Pulmonary artery endothelial cell (primary cell): ENCODE measurements around the gene GLIPR2. TPM values are rescaled to one million over a fixed set of nuclear protein-coding genes. Genes with fewer than 3 reads are reported as not detected.
"Not testable (repeated sequence)": the region's sequence is repeated elsewhere in the genome, so short reads cannot be mapped to it uniquely, and the experiment has no call there.

ENCODE experiments used
- DNase-seq: peaks from one replicate; pipeline ENCODE4 v3.0.0-alpha.2; 2011; ENCODE audit warnings: low read depth, low spot score
- total RNA-seq: library from RNA; depleted of rRNA; stranded (reverse); fragments of >200 nt; gene quantifications from 2 replicates; pipeline ENCODE4 v1.2.3, GENCODE V29; 2014

GLIPR2 gene
- total RNA-seq, 1 donor from 2014 or later = 36.2 TPM

DNA sequence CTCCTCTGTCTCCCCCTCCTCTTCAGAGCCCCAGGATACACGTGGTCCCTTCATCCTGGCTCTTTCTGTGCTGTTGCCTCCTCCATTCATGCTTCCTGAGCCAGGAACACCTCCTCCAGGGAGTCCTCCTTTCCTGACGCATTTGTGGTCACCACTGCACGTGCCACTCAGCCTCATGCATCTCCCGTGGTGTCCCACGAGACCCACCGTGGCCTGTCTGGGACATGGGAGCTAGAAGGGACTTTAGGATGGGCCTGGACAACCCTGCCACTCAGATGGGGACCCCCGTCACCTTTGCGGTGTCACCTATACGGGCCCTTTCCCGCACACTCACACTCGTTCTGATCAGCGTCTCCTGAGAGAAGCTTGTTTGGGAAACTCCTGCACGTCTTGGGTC lies 6.7 kb downstream of the GLIPR2 start:
- DNase-seq = no peak

DNA sequence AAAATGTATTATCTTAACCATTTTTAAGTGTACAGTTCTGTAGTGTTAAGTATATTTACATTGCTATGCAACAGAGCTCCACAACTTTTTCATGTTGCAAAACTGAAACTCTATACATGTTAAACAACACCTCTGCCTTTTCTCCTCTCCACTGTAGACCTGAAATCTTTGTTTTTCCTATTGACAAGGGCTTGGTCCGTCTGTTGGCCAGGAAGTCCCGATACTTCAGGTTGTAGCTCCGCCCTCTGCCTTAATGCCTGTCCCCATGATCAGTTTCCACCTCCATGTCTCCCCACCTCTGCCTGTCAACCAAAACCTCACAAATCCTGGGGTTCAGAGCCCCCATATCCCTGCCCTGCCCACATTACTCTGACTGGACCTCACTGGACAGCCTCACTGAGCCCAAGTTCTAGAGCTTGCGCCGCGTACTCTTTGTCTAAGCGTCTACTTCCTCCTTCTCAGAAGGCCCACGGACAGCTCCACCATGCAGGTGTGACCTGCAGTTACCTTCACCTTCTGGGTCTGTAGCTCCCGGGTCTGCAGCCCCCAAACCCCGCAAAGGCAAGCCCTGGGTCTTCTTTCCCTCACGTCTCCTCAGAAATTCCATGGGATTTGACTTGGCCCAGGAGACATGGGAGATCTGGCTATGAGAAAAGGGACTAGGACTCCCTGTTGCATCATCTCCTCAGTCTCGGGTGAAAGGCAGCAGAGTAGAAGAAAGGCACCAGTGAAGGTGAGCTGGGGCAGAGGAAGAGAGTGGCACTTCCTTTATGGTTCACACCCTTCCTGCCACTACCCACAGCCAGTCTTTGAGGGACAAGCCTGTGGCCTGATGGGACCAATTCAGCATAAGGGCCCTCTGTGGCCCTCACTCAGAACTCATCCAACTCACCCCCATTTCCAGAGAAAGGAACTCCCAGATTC lies 8.0 kb downstream of the GLIPR2 start:
- no peak for DNase-seq

- no peak for DNase-seq
These were observed 9.4 kb downstream of the GLIPR2 start for GRCh38 chr9:36145970-36146369.

GRCh38 chr9:36146651-36147050 lies 10.1 kb downstream of the GLIPR2 start:
- no peak for DNase-seq

DNA sequence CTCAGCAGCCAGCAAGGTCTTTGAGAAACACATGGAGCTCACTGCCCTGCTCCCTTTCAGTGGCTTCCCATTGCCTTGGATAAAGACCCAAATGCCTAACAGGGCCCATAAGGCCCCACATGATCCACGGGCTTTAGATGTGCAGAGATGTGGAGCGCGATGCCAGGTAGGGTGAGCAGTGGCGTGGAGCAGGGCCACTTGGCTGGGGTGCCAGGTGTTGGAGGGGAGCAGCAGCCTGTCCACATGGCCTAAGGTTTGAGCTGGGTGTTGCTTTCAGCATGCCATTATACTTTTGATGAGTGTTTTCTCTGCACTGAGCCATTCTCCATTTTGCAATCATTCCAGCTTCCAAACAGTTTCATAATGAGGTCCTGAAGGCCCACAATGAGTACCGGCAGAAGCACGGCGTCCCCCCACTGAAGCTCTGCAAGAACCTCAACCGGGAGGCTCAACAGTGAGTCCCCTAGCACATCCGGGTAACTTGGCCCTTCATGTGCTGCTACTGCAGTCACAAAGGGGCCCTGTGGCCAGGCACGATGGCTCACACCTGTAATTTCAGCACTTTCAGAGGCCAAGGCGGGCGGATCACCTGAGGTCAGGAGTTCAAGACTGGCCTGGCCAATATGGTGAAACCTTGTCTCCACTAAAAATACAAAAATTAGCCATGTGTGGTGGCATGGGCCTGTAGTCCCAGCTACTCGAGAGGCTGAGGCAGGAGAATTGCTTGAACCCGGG lies 11.1 kb downstream of the GLIPR2 start:
- DNase-seq = no peak

- DNase-seq = peak; percentile 58
These were observed 11.9 kb downstream of the GLIPR2 start for GRCh38 chr9:36148311-36149051.

DNA sequence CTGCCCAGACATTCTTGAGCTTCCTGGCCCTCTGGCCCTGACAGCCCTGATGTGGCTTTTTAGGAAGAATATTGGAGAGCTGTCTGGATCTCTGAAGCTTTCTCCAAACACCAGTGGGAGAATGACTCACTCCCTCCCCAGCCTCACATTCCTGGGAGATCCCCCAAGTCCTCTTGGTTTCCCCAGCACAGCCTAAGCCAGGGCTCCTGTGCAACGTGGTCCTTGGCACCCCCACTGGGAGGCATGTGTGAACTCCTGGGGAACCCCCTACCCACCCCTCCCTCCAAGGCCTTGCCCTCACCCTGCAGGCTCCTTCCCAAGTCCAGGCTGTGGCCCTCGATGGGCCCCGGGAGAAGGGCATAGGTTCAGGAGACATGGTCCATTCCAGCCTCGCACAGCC lies 12.7 kb downstream of the GLIPR2 start:
- no peak for DNase-seq

GRCh38 chr9:36150574-36151315 lies 14.2 kb downstream of the GLIPR2 start:
- DNase-seq = no peak

DNA sequence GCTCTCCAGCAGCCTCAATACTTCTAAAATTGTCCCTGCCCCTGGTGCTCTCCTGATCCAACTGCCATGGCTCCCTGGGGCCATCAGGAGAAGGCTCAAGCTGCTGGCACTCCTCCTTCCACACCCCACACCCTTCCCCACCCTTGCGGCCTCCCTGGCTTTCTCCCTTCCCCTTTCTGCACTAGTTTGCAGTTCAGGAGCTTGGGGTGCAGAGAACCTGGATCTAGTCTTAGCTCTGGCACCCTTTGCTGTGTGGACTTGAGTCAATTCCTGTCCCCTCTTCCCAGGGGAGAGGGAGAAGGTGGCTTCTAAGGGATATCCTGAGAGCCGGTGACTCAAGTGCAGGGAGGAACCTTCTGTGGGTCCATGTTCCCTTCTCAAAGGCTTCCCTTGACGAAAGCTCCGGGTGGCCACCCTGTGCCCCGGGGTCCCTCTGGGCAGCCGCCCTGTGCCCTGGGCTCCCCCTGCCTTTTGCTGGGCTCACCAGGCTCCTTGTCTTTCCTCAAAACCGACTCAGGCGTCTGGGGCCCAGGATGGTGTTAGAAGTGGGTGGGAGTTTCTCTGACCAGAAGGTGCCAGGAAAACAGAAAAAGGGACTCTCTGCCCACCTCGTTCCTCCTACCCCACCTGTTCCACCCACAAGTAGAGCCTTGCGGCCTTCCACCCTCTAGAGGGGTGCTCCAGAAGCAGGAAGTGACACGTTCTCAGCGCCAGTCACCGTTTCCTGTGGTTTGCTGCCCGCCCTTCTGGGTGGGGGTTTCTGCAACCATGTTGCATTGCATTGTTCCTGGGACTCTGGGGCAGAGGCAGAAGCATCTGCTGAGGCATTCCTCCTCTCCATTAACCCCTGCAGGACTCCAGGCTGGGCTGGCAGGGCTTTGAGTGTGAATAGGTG lies 15.0 kb downstream of the GLIPR2 start:
- DNase-seq = peak; percentile 61

DNA sequence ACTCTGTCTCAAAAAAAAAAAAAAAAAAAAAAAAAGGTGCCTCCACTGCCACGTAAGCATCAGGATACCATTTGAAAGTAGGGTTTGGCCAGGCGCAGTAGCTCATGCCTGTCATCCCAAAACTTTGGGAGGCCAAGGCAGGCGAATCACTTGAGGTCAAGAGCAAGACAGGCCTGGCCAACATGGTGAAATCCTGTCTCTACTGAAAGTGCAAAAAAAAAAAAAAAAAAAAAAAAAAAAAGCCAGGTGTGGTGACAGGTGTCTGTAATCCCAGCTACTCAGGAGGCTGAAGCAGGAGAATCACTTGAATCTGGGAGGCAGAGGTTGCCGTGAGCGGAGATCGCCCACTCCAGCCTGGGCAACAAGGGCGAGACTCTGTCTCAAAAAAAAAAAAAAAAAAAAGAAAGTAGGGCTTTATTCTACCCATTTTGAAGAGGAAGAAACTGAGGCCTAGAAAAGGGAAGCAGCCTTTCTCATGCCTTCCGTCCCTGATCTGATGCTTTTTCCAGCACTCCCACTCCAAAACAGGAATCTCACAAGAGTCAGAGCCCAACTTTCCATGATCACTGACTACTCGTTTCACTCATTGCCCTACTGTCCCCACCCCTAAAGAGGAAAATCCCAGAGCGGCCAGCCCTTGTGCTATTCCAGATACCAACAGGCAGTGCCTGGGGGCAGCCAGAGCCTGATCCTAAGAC lies 16.4 kb downstream of the GLIPR2 start:
- no peak for DNase-seq

GRCh38 chr9:36153746-36154145 lies 17.2 kb downstream of the GLIPR2 start:
- DNase-seq = no peak

DNA sequence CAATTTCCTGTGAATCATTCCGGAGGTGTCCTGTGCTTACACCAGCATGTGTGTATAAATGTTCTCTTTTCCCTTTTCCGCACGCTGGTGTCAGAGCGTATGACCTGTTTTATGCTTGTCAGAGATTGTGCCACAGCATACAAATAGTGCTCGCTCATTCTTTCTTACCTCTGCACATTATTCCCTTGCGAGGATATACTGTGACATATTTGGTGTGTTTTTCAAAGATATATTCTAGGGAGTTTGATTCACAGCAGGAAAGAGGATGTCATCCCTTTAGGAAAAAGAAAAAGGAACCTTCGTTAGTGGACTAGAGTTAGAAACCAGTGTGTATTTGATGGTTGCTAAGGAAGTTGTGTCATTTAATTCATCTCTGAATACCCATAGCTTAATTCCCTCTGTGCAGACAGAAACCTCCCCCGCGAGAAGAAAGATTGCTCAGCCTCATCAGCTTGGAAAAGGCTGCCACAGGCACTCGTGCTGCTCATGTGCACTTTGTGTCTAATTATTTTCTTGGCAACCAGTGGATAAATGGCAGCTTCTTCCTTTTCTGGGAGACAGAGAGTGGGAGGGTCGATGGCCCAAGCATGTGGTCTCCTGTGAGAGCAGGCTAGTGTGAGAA lies 17.9 kb downstream of the GLIPR2 start:
- DNase-seq = peak; percentile 54

- no peak for DNase-seq
These were observed 19.6 kb downstream of the GLIPR2 start for GRCh38 chr9:36156116-36156515.

DNA sequence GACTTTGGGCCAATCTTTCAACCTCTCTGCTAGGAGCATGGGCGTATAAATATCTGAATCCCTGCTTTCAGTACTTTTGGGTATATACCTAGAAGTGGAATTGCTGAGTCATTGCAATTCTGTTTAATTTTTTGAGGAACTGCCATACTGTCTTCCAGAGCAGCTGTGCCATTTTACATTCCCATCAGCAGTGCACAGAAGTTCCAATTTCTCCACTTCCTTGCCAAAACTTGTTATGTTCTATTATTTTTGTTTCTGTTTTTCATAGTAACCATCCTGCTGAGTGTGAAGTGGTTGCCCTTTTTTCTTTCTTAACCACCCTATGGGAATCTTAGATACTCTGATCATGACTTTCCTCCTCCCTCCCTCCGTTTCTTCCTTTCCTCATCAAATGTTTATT lies 21.6 kb downstream of the GLIPR2 start:
- DNase-seq = no peak

DNA sequence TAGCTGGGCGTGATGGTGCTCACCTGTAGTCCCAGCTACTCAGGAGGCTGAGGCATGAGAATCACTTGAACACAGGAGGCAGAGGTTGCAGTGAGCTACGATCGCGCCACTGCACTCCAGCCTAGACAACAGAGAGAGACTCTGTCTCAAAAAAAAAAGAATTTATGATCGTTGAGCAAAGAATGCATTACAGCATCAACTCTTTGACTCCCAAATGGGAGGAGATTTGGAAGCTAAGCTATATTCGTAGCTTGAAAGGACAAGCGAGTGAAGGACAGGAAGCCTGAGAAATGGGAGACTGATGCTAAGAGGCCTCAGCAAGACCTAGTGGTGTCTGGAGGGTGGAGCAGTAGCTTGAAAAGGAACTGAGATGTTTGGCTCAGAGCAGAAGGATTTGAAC lies 22.4 kb downstream of the GLIPR2 start:
- DNase-seq = no peak

GRCh38 chr9:36159509-36159908 lies 23.0 kb downstream of the GLIPR2 start:
- DNase-seq = not testable (repeated sequence)

DNA sequence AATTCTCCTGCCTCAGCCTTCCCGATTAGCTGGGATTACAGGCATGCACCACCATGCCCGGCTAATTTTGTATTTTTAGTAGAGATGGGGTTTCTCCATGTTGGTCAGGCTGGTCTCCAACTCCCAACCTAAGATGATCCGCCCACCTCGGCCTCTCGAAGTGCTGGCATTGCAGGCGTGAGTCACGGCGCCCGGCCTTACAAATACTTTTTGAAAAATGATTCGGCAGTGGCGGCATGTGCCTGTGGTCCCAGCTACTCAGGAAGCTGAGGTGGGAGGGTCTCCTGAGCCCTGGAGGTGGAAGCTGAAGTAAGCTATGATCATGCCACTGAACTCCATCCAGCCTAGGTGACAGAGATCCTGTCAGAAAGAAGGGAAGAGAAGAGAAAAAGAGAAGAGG lies 23.6 kb downstream of the GLIPR2 start:
- not testable (repeated sequence) for DNase-seq

DNA sequence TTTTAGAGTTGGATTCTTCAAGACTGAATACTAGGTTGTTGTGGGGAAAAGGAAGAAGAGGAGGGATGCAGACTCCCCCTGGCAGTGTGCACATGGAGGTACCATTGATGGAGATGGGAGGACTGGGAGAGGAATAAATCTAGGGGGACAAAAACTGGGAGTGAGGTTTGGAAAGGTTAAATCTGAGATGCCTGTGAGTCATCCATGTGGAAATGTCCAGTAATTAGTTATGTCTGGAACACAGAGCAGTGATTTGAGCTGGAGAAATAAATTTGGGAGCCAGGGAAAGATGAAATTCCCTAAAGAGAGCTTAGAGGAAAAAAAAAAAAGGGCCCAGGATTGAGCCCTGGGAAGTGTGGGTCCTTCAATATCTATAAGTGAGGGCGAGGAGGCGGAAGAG lies 24.7 kb downstream of the GLIPR2 start:
- DNase-seq = no peak

GRCh38 chr9:36162211-36162738 lies 25.7 kb downstream of the GLIPR2 start:
- no peak for DNase-seq
